ENCODE measurements around the gene RGL1. TPM values are rescaled to one million over a fixed set of nuclear protein-coding genes. Genes with fewer than 3 reads are reported as not detected.
A peak's percentile ranks its signal among the peaks of the same experiment; 100 is the strongest.

RGL1 gene
- total and polyA plus RNA-seq, 4 donors = 29.8 to 53.4 (median 41.8) TPM

GRCh38 chr1:183871601-183872000, 66.7 kb downstream of the RGL1 start:
- H3K9me3 ChIP-seq (ENCODE audit: control insufficient read depth, insufficient read depth, low read length) = no peaks in the 10 kb centered on the region
- no peaks in the 10 kb centered on the region for H3K27me3 ChIP-seq (ENCODE audit: control insufficient read depth, insufficient read depth, low read length)
- H3K36me3 ChIP-seq (ENCODE audit: control insufficient read depth, insufficient read depth, low read length) = peaks cover 2% of the 10 kb centered on the region
- DNase-seq (ENCODE audit: low read depth in 4 of 6, low spot score in 6 of 6) = peak in 1 of 6 donors; percentile 30
- H3K4me3 ChIP-seq (ENCODE audit: low read depth, low read length) = no peak overlapping the region
- 28% methylated on average over 2 of the region's 3 CpGs for WGBS (ENCODE audit: insufficient coverage)
- peaks cover 17% of the 10 kb centered on the region for H3K4me1 ChIP-seq (ENCODE audit: control insufficient read depth, insufficient read depth, low read length)
- H3K27ac ChIP-seq (ENCODE audit: low read depth, low read length) = peak overlapping the region; percentile 84

GRCh38 chr1:183872403-183872802, 67.5 kb downstream of the RGL1 start:
- no CpG with 5 or more reads among the region's 3 CpGs for WGBS (ENCODE audit: insufficient coverage)
- H3K4me3 ChIP-seq (ENCODE audit: low read depth, low read length) = no peak overlapping the region
- H3K36me3 ChIP-seq (ENCODE audit: control insufficient read depth, insufficient read depth, low read length) = no peaks in the 10 kb centered on the region
- H3K27ac ChIP-seq (ENCODE audit: low read depth, low read length) = peak overlapping the region; percentile 84
- DNase-seq (ENCODE audit: low read depth in 4 of 6, low spot score in 6 of 6) = no peak
- peaks cover 17% of the 10 kb centered on the region for H3K4me1 ChIP-seq (ENCODE audit: control insufficient read depth, insufficient read depth, low read length)
- H3K9me3 ChIP-seq (ENCODE audit: control insufficient read depth, insufficient read depth, low read length) = no peaks in the 10 kb centered on the region
- no peaks in the 10 kb centered on the region for H3K27me3 ChIP-seq (ENCODE audit: control insufficient read depth, insufficient read depth, low read length)

- H3K36me3 ChIP-seq (ENCODE audit: control insufficient read depth, insufficient read depth, low read length) = no peaks in the 10 kb centered on the region
- no CpG with 5 or more reads among the region's 3 CpGs for WGBS (ENCODE audit: insufficient coverage)
- no peak overlapping the region for H3K4me3 ChIP-seq (ENCODE audit: low read depth, low read length)
- peaks cover 17% of the 10 kb centered on the region for H3K4me1 ChIP-seq (ENCODE audit: control insufficient read depth, insufficient read depth, low read length)
- H3K27me3 ChIP-seq (ENCODE audit: control insufficient read depth, insufficient read depth, low read length) = no peaks in the 10 kb centered on the region
- H3K9me3 ChIP-seq (ENCODE audit: control insufficient read depth, insufficient read depth, low read length) = no peaks in the 10 kb centered on the region
- peak overlapping the region; percentile 84 for H3K27ac ChIP-seq (ENCODE audit: low read depth, low read length)
- no peak for DNase-seq (ENCODE audit: low read depth in 4 of 6, low spot score in 6 of 6)
These were observed 68.7 kb downstream of the RGL1 start for GRCh38 chr1:183873642-183874041.

DNA sequence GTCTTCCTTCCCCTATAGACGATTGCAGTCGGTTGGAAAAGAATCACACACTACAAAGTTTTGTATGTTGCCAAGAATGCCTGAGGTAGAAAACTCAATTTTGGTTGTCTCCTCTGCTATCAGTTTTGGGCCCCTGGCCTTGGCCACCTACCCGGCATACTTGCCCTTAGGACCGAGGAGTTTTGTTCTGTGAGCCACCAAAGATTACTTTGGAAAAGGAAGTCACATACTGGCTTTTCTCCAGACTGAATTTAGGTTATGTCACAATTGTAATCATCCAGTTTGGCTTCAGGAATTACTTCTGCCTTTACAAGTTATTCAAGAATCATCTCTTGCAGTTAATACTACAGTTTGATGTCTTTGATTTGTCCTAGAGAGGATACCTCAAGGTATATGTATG, 71.4 kb downstream of the RGL1 start:
- Histone ChIP-seq H3K27me3 (ENCODE audit: control insufficient read depth, insufficient read depth, low read length) (no peaks in the 10 kb centered on the region), H3K4me3 (ENCODE audit: low read depth, low read length) (no peak overlapping the region), H3K4me1 (ENCODE audit: control insufficient read depth, insufficient read depth, low read length) (peaks cover 6% of the 10 kb centered on the region), H3K36me3 (ENCODE audit: control insufficient read depth, insufficient read depth, low read length) (no peaks in the 10 kb centered on the region), H3K27ac (ENCODE audit: low read depth, low read length) (peak overlapping the region; percentile 95), H3K9me3 (ENCODE audit: control insufficient read depth, insufficient read depth, low read length) (no peaks in the 10 kb centered on the region)
- 83% methylated on average over 2 of the region's 4 CpGs for WGBS (ENCODE audit: insufficient coverage)
- no peak for DNase-seq (ENCODE audit: low read depth in 4 of 6, low spot score in 6 of 6)

- Histone ChIP-seq H3K4me3 (ENCODE audit: low read depth, low read length) (no peak overlapping the region), H3K36me3 (ENCODE audit: control insufficient read depth, insufficient read depth, low read length) (no peaks in the 10 kb centered on the region), H3K27me3 (ENCODE audit: control insufficient read depth, insufficient read depth, low read length) (no peaks in the 10 kb centered on the region), H3K9me3 (ENCODE audit: control insufficient read depth, insufficient read depth, low read length) (no peaks in the 10 kb centered on the region), H3K4me1 (ENCODE audit: control insufficient read depth, insufficient read depth, low read length) (peaks cover 12% of the 10 kb centered on the region), H3K27ac (ENCODE audit: low read depth, low read length) (peak overlapping the region; percentile 95)
- DNase-seq (ENCODE audit: low read depth in 4 of 6, low spot score in 6 of 6) = peak in 5 of 6 donors; percentile 45 to 93 (median 54)
- 60% methylated on average over 1 of the region's 10 CpGs for WGBS (ENCODE audit: insufficient coverage)
These were observed 72.3 kb downstream of the RGL1 start for GRCh38 chr1:183877053-183877720.

- DNase-seq (ENCODE audit: low read depth in 4 of 6, low spot score in 6 of 6) = no peak
- H3K27ac ChIP-seq (ENCODE audit: low read depth, low read length) = no peak overlapping the region
- H3K36me3 ChIP-seq (ENCODE audit: control insufficient read depth, insufficient read depth, low read length) = no peaks in the 10 kb centered on the region
- H3K4me3 ChIP-seq (ENCODE audit: low read depth, low read length) = no peak overlapping the region
- peaks cover 12% of the 10 kb centered on the region for H3K4me1 ChIP-seq (ENCODE audit: control insufficient read depth, insufficient read depth, low read length)
- WGBS (ENCODE audit: insufficient coverage) = 30% methylated on average over 2 of the region's 2 CpGs
- no peaks in the 10 kb centered on the region for H3K9me3 ChIP-seq (ENCODE audit: control insufficient read depth, insufficient read depth, low read length)
- no peaks in the 10 kb centered on the region for H3K27me3 ChIP-seq (ENCODE audit: control insufficient read depth, insufficient read depth, low read length)
These were observed 74.6 kb downstream of the RGL1 start for GRCh38 chr1:183879494-183879893.

DNA sequence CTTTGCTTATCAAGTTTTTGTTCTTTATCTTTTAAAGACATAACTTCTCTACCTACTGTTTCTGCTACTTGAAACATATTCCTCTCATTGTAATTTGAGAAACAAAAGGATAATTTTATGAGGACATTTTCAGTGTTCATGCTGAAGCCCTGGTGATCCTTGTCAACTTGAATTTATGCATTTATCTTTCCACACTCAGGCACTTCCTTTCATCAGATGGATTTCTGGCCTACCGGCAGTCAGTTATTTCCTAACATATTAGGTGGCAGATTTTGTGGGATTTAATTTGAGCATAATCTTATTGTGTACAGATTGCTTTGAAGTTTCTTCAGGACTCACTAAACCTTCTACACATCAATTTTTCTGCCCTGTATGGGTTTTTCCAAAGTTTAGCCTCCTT, 75.0 kb downstream of the RGL1 start:
- no peak for DNase-seq (ENCODE audit: low read depth in 4 of 6, low spot score in 6 of 6)
- H3K9me3 ChIP-seq (ENCODE audit: control insufficient read depth, insufficient read depth, low read length) = no peaks in the 10 kb centered on the region
- H3K27ac ChIP-seq (ENCODE audit: low read depth, low read length) = no peak overlapping the region
- no CpG with 5 or more reads among the region's 1 CpG for WGBS (ENCODE audit: insufficient coverage)
- no peak overlapping the region for H3K4me3 ChIP-seq (ENCODE audit: low read depth, low read length)
- no peaks in the 10 kb centered on the region for H3K36me3 ChIP-seq (ENCODE audit: control insufficient read depth, insufficient read depth, low read length)
- no peaks in the 10 kb centered on the region for H3K27me3 ChIP-seq (ENCODE audit: control insufficient read depth, insufficient read depth, low read length)
- H3K4me1 ChIP-seq (ENCODE audit: control insufficient read depth, insufficient read depth, low read length) = peaks cover 12% of the 10 kb centered on the region

DNA sequence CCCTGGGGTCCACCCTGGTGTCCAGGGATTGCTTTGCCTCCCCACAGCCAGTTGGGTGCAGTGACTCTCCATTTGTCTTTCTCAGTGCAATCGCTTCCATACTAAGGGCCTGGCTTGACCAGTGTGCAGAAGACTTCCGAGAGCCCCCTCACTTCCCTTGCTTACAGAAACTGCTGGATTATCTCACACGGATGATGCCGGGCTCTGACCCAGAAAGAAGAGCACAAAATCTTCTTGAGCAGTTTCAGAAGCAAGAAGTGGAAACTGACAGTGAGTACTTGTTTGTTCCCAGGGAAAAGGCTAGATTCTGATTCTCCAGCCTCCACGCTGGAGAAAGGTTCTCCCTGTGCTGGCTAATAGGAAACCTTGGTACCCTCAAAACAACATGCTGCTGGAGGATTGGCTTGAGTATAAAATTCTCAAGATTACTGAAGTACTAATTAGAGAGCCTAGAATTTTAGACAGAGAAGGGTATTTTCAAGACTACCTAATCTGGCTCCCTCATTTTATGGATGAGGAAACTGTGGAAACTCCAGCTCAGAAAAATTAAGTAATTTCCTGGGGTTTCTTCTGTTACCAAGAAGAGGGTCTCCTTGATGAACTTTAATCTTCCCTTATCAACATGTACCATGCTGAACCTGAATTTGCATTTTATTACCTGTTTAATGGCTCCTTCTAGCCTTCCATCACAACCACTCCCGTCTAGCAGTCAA, 75.8 kb downstream of the RGL1 start:
- DNase-seq (ENCODE audit: low read depth in 4 of 6, low spot score in 6 of 6) = no peak
- Histone ChIP-seq H3K27me3 (ENCODE audit: control insufficient read depth, insufficient read depth, low read length) (no peaks in the 10 kb centered on the region), H3K9me3 (ENCODE audit: control insufficient read depth, insufficient read depth, low read length) (no peaks in the 10 kb centered on the region), H3K4me1 (ENCODE audit: control insufficient read depth, insufficient read depth, low read length) (peaks cover 8% of the 10 kb centered on the region), H3K36me3 (ENCODE audit: control insufficient read depth, insufficient read depth, low read length) (no peaks in the 10 kb centered on the region), H3K27ac (ENCODE audit: low read depth, low read length) (peak overlapping the region; percentile 86), H3K4me3 (ENCODE audit: low read depth, low read length) (no peak overlapping the region)
- WGBS (ENCODE audit: insufficient coverage) = 80% methylated on average over 2 of the region's 6 CpGs

GRCh38 chr1:183881387-183882131, 76.6 kb downstream of the RGL1 start:
- H3K27me3 ChIP-seq (ENCODE audit: control insufficient read depth, insufficient read depth, low read length) = no peaks in the 10 kb centered on the region
- no peaks in the 10 kb centered on the region for H3K36me3 ChIP-seq (ENCODE audit: control insufficient read depth, insufficient read depth, low read length)
- peak overlapping the region; percentile 86 for H3K27ac ChIP-seq (ENCODE audit: low read depth, low read length)
- peaks cover 7% of the 10 kb centered on the region for H3K4me1 ChIP-seq (ENCODE audit: control insufficient read depth, insufficient read depth, low read length)
- DNase-seq (ENCODE audit: low read depth in 4 of 6, low spot score in 6 of 6) = peak in 5 of 6 donors; percentile 43 to 93 (median 65)
- WGBS (ENCODE audit: insufficient coverage) = 16% methylated on average over 3 of the region's 4 CpGs
- no peaks in the 10 kb centered on the region for H3K9me3 ChIP-seq (ENCODE audit: control insufficient read depth, insufficient read depth, low read length)
- H3K4me3 ChIP-seq (ENCODE audit: low read depth, low read length) = no peak overlapping the region
